Fibroblast of lung (primary cell): ENCODE measurements around the gene SBNO2.

Experiments
- EZH2 ChIP-seq: IDR thresholded peaks from 2 replicates; pipeline ENCODE4 v1.5.1; 2012; ENCODE audit warnings: low read length, control low read depth, mild to moderate bottlenecking; ENCODE audit errors: missing control alignments
- TF ChIP-seq, protein P1 (sequence below), 2 donors: IDR thresholded peaks in 1 of 2; conservative IDR thresholded peaks in 1 of 2; 1 replicate in 1 of 2; 2 replicates in 1 of 2; pipeline ENCODE4 v1.5.1; 2011 to 2012; ENCODE audit warnings: low read length in 2 of 2, control low read depth in 1 of 2, inconsistent platforms in 1 of 2, low read depth in 1 of 2, mild to moderate bottlenecking in 1 of 2

DNA sequence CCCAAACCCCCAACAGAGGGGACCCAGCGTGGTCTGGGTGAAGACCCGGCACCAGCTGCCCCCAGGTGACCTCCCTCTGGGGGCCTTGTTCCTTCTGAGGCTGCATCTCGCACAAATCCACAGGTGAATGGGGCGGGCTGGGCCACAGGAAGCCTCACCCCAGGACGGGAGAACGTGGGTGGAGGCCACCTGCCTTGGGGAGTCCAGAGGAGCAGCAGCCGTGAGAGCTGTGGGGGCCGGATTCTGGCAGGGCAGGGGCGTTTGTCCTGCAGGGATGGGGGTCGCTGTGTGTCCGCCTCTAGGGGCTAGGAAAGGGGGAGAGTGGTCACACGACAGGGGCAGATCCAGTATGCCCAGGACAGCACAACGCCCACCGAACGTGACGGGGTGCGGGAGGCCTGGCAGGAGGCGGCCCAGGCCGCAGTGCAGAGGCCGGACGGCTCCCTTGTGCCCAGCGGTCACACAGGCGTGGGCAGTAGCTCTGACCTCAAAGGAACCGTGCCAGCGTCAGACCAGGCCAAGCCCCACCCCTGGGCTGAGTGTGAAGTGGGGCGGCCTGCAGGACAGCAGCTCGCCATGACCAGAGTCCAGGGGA lies 85.6 kb downstream of the SBNO2 start:
- TF ChIP-seq, protein P1, sequence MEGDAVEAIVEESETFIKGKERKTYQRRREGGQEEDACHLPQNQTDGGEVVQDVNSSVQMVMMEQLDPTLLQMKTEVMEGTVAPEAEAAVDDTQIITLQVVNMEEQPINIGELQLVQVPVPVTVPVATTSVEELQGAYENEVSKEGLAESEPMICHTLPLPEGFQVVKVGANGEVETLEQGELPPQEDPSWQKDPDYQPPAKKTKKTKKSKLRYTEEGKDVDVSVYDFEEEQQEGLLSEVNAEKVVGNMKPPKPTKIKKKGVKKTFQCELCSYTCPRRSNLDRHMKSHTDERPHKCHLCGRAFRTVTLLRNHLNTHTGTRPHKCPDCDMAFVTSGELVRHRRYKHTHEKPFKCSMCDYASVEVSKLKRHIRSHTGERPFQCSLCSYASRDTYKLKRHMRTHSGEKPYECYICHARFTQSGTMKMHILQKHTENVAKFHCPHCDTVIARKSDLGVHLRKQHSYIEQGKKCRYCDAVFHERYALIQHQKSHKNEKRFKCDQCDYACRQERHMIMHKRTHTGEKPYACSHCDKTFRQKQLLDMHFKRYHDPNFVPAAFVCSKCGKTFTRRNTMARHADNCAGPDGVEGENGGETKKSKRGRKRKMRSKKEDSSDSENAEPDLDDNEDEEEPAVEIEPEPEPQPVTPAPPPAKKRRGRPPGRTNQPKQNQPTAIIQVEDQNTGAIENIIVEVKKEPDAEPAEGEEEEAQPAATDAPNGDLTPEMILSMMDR (conservative IDR thresholded peaks at IDR 0.05 in 1 of 2, IDR thresholded peaks at IDR 0.05 in 1 of 2; ENCODE audit: low read depth in 1 of 2, low read length in 2 of 2), result no peak
- TF ChIP-seq EZH2, result no peak
